Measurements from ENCODE around the gene ANXA10.

DNA sequence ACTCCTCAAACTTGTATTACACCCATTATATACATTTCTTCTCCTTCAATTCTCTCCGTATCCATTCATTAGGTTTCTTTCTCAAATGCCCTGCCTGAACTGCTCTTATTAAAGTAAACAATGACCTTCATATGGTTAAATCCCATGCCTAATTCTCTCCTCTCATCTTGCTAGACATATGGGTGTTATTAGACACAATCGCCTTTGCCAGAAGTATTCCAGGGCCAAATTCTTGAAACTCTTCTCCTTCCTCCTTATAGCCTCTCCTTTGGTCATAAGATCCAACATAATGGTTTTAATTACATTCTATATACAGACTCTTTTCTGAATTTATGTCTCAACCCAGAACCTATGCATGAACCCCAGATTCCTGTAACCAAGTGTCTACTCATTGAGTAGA, 4.8 kb downstream of the ANXA10 start:
- TF ChIP-seq CTCF (conservative IDR thresholded peaks at IDR 0.05; ENCODE audit: low read length) = no peak
- TF ChIP-seq EZH2phosphoT487 (IDR thresholded peaks at IDR 0.05; ENCODE audit: borderline replicate concordance) = no peak

All from Loucy (cell line).